HL-60 (cell line): Measurements from ENCODE around the gene ZNF518B.

Experiments
- DNase-seq, 2 experiments: peaks; one replicate each; pipeline ENCODE4 v3.0.0-alpha.2; 2010 to 2020; ENCODE audit warnings: low read depth in 1 of 2, low spot score in 1 of 2
- H3K27ac ChIP-seq: fragments of 250-450 bp; sonication (Bioruptor Pico); replicated peaks from 2 replicates; pipeline ENCODE4 v1.5.1; 2020; ENCODE audit warnings: mild to moderate bottlenecking, moderate library complexity
- H3K27me3 ChIP-seq: fragments of 250-450 bp; sonication (Bioruptor Pico); 2 replicates; pipeline ENCODE4 v1.5.1; 2021; ENCODE audit warnings: mild to moderate bottlenecking, moderate library complexity; ENCODE audit not compliant: insufficient read depth, poor library complexity, severe bottlenecking
- H3K4me3 ChIP-seq: replicated peaks from 2 replicates; pipeline ENCODE4 v1.5.1; 2011; ENCODE audit warnings: mild to moderate bottlenecking, control low read depth, low read length; ENCODE audit not compliant: insufficient read depth
- CTCF ChIP-seq: IDR thresholded peaks from one replicate; pipeline ENCODE4 v1.5.1; 2011; ENCODE audit warnings: low read length, control low read depth, inconsistent platforms; ENCODE audit not compliant: insufficient read depth
- GABPA ChIP-seq: IDR thresholded peaks from 2 replicates; pipeline ENCODE4 v1.6.1; 2012; ENCODE audit warnings: low read depth
- POLR2AphosphoS5 ChIP-seq: IDR thresholded peaks from 2 replicates; pipeline ENCODE4 v1.6.1; 2012; ENCODE audit warnings: low read depth
- REST ChIP-seq: IDR thresholded peaks from 2 replicates; pipeline ENCODE4 v1.6.1; 2012; ENCODE audit warnings: low read depth; ENCODE audit not compliant: insufficient replicate concordance
- SPI1 ChIP-seq: IDR thresholded peaks from 2 replicates; pipeline ENCODE4 v1.6.1; 2012; ENCODE audit warnings: low read depth, mild to moderate bottlenecking, borderline replicate concordance

The ZNF518B gene

GRCh38 chr4:10461091-10461849 is 4.0 kb upstream of the ZNF518B start:
- TF ChIP-seq SPI1, result no peak
- TF ChIP-seq POLR2AphosphoS5, result no peak
- peak; percentile 82 for TF ChIP-seq CTCF
- TF ChIP-seq GABPA, result no peak
- peak; percentile 40 to 49 for DNase-seq
- H3K27ac ChIP-seq, result no peak overlapping the region
- peaks cover 22% of the 10 kb centered on the region for H3K27me3 ChIP-seq
- peak overlapping the region; percentile 24; the same call in 1 of the 2 replicates for H3K4me3 ChIP-seq

GRCh38 chr4:10460313-10461047 is 3.3 kb upstream of the ZNF518B start:
- H3K27me3 ChIP-seq, result peaks cover 22% of the 10 kb centered on the region
- TF ChIP-seq CTCF (no peak), GABPA (no peak), POLR2AphosphoS5 (no peak), SPI1 (no peak), REST (no peak)
- H3K27ac ChIP-seq, result no peak overlapping the region
- DNase-seq, result no peak
- no peak overlapping the region for H3K4me3 ChIP-seq

- DNase-seq, result no peak
- Histone ChIP-seq H3K27ac (no peak overlapping the region), H3K27me3 (peaks cover 22% of the 10 kb centered on the region), H3K4me3 (no peak overlapping the region)
- no peak for TF ChIP-seq GABPA
- TF ChIP-seq CTCF, result no peak
- no peak for TF ChIP-seq POLR2AphosphoS5
- no peak for TF ChIP-seq SPI1
- no peak for TF ChIP-seq REST
These were observed 2.1 kb upstream of the ZNF518B start for GRCh38 chr4:10459305-10459704.
